Pulmonary artery endothelial cell (primary cell): ENCODE measurements around the gene RCSD1. TPM values are rescaled to one million over a fixed set of nuclear protein-coding genes. Genes with fewer than 3 reads are reported as not detected.

Experiments
- DNase-seq: peaks from one replicate; pipeline ENCODE4 v3.0.0-alpha.2; 2011; ENCODE audit warnings: low read depth, low spot score
- total RNA-seq: library from RNA; depleted of rRNA; stranded (reverse); fragments of >200 nt; gene quantifications from 2 replicates; pipeline ENCODE4 v1.2.3, GENCODE V29; 2014

The RCSD1 gene
- total RNA-seq, 1 donor from 2014 or later = 0.07 TPM

GRCh38 chr1:167617153-167618147, 12.6 kb upstream of the RCSD1 start:
- DNase-seq = no peak

GRCh38 chr1:167618366-167618765, 11.7 kb upstream of the RCSD1 start:
- DNase-seq = no peak

- no peak for DNase-seq
Observed at GRCh38 chr1:167618789-167619188, 11.2 kb upstream of the RCSD1 start.

- DNase-seq = no peak
Observed at GRCh38 chr1:167620002-167620401, 10.0 kb upstream of the RCSD1 start.

- DNase-seq = no peak
Observed at GRCh38 chr1:167621780-167622313, 8.2 kb upstream of the RCSD1 start.

GRCh38 chr1:167623951-167624350, 6.1 kb upstream of the RCSD1 start:
- no peak for DNase-seq

- no peak for DNase-seq
Observed at GRCh38 chr1:167625040-167625823, 4.8 kb upstream of the RCSD1 start.

- no peak for DNase-seq
Observed at GRCh38 chr1:167627615-167627864, 2.5 kb upstream of the RCSD1 start.

GRCh38 chr1:167627865-167628641, 2.0 kb upstream of the RCSD1 start:
- no peak for DNase-seq

GRCh38 chr1:167628741-167629515, 1.1 kb upstream of the RCSD1 start:
- no peak for DNase-seq

- DNase-seq = no peak
Observed at GRCh38 chr1:167630568-167631385, 745 bp downstream of the RCSD1 start.

GRCh38 chr1:167631386-167631935, 1.4 kb downstream of the RCSD1 start:
- no peak for DNase-seq

GRCh38 chr1:167631936-167632614, 2.0 kb downstream of the RCSD1 start:
- no peak for DNase-seq

- no peak for DNase-seq
Observed at GRCh38 chr1:167633258-167633944, 3.4 kb downstream of the RCSD1 start.

- DNase-seq = no peak
Observed at GRCh38 chr1:167634435-167634834, 4.4 kb downstream of the RCSD1 start.

GRCh38 chr1:167635156-167635648, 5.2 kb downstream of the RCSD1 start:
- no peak for DNase-seq

GRCh38 chr1:167635941-167636340, 5.9 kb downstream of the RCSD1 start:
- no peak for DNase-seq

GRCh38 chr1:167638064-167638463, 8.0 kb downstream of the RCSD1 start:
- DNase-seq = no peak
